ENCODE data around the gene ANAPC13.

Gene ANAPC13

DNA sequence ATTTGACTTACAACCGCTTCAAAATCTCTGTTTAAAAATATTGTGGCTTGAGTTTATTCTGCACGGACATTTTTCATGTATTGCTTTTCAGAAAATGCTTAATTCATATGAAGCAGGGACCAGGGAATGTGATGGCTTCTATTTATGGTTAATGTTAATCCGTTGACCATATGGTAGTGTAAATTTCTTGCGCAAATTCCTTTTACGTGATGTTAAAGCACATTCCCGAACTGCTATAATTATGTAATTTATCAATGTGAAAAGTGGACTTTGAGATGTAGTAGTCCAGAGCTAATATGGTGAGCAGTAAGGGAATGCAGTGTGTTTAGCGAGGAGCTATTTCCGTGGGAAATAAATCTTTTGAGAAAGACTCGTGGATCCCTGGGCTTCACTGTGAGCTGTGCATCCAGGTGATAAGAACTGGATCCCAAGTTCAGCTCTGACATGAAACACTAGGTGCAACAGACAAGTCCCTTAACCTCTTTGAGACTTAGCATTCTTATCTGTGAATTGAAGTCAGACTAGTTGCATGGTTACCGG lies 27.3 kb downstream of the ANAPC13 start:
- Histone ChIP-seq H3K27me3 (replicated peaks; ENCODE audit: control insufficient read depth, insufficient read depth, low read length, poor library complexity, severe bottlenecking) (no peaks in the 10 kb centered on the region), H3K4me1 (ENCODE audit: control insufficient read depth, insufficient read depth, low read length, poor library complexity, severe bottlenecking) (no peaks in the 10 kb centered on the region), H3K4me3 (ENCODE audit: insufficient read depth, low read depth, low read length, poor library complexity, severe bottlenecking) (no peak overlapping the region), H3K36me3 (ENCODE audit: control insufficient read depth, insufficient read depth, low read length) (no peaks in the 10 kb centered on the region), H3K9me3 (ENCODE audit: control insufficient read depth, low read length) (no peaks in the 10 kb centered on the region), H3K27ac (ENCODE audit: insufficient read depth, low read length, poor library complexity, severe bottlenecking) (no peak overlapping the region)
- DNase-seq: no peak

DNA sequence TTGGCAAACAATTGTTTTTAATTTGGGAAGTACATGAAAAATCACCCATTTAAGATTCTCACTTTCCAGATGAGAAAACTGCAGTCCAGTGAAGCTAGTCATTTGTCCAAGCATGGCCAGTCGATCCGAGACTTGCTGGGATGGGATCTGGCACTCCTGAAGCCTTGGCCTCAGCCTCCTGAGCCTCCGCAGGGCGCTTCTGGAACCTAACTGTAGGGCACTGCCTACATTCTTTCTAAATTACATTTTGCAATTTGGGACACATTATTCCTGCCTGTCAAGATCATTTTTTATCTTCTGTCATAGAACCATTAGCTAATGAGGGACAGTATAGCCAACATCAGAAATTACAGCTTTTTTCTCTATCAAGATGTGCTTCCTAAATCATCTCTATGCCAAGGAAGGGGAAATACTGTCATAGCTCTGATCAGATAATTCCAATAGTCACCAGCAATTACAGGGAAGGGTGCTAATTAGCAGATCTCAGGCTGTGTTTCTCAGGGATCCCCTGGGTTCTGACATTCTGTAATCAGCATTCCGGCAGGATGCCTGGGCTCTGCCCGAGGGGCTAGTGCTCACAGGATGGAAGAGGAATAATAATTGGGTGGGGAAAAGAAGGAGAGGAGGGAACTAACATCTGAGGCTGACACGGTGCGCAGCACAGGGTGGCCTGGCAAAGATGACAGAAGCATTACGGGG lies 28.3 kb downstream of the ANAPC13 start:
- Histone ChIP-seq H3K9me3 (ENCODE audit: control insufficient read depth, low read length) (no peaks in the 10 kb centered on the region), H3K4me1 (ENCODE audit: control insufficient read depth, insufficient read depth, low read length, poor library complexity, severe bottlenecking) (no peaks in the 10 kb centered on the region), H3K4me3 (ENCODE audit: insufficient read depth, low read depth, low read length, poor library complexity, severe bottlenecking) (no peak overlapping the region), H3K36me3 (ENCODE audit: control insufficient read depth, insufficient read depth, low read length) (no peaks in the 10 kb centered on the region), H3K27me3 (replicated peaks; ENCODE audit: control insufficient read depth, insufficient read depth, low read length, poor library complexity, severe bottlenecking) (no peaks in the 10 kb centered on the region), H3K27ac (ENCODE audit: insufficient read depth, low read length, poor library complexity, severe bottlenecking) (no peak overlapping the region)
- DNase-seq: no peak

DNA sequence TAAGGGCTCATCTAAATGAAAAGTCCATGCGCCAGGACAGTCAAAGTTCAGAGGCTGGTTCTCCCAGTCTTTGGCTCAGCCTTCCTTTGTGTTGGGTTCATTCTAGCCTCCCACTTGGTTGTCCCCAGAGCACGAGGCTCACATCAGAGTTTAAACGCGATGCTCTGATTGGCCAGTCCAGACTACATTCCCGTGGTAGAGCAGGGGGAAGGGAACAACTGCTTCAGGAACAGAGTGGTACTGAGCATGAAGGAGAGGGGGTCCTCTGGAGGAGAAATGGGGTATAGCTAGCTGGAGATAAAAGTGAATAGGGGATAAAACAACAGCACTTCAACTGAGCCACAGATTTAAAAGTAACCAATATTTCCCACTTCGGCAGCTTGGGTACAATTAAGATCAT lies 32.2 kb downstream of the ANAPC13 start:
- Histone ChIP-seq H3K4me3 (ENCODE audit: insufficient read depth, low read depth, low read length, poor library complexity, severe bottlenecking) (no peak overlapping the region), H3K4me1 (ENCODE audit: control insufficient read depth, insufficient read depth, low read length, poor library complexity, severe bottlenecking) (no peaks in the 10 kb centered on the region), H3K27ac (ENCODE audit: insufficient read depth, low read length, poor library complexity, severe bottlenecking) (no peak overlapping the region), H3K36me3 (ENCODE audit: control insufficient read depth, insufficient read depth, low read length) (no peaks in the 10 kb centered on the region), H3K9me3 (ENCODE audit: control insufficient read depth, low read length) (no peaks in the 10 kb centered on the region), H3K27me3 (replicated peaks; ENCODE audit: control insufficient read depth, insufficient read depth, low read length, poor library complexity, severe bottlenecking) (no peaks in the 10 kb centered on the region)
- no peak for DNase-seq

GRCh38 chr3:134449951-134450350 lies 35.8 kb downstream of the ANAPC13 start:
- no peak for DNase-seq
- Histone ChIP-seq H3K4me3 (ENCODE audit: insufficient read depth, low read depth, low read length, poor library complexity, severe bottlenecking) (no peak overlapping the region), H3K27me3 (replicated peaks; ENCODE audit: control insufficient read depth, insufficient read depth, low read length, poor library complexity, severe bottlenecking) (no peaks in the 10 kb centered on the region), H3K36me3 (ENCODE audit: control insufficient read depth, insufficient read depth, low read length) (no peaks in the 10 kb centered on the region), H3K27ac (ENCODE audit: insufficient read depth, low read length, poor library complexity, severe bottlenecking) (no peak overlapping the region), H3K4me1 (ENCODE audit: control insufficient read depth, insufficient read depth, low read length, poor library complexity, severe bottlenecking) (no peaks in the 10 kb centered on the region), H3K9me3 (ENCODE audit: control insufficient read depth, low read length) (no peaks in the 10 kb centered on the region)

GRCh38 chr3:134449277-134449676 lies 36.5 kb downstream of the ANAPC13 start:
- H3K27me3 ChIP-seq (replicated peaks; ENCODE audit: control insufficient read depth, insufficient read depth, low read length, poor library complexity, severe bottlenecking): no peaks in the 10 kb centered on the region
- H3K27ac ChIP-seq (ENCODE audit: insufficient read depth, low read length, poor library complexity, severe bottlenecking): no peak overlapping the region
- no peaks in the 10 kb centered on the region for H3K4me1 ChIP-seq (ENCODE audit: control insufficient read depth, insufficient read depth, low read length, poor library complexity, severe bottlenecking)
- no peak overlapping the region for H3K4me3 ChIP-seq (ENCODE audit: insufficient read depth, low read depth, low read length, poor library complexity, severe bottlenecking)
- H3K9me3 ChIP-seq (ENCODE audit: control insufficient read depth, low read length): no peaks in the 10 kb centered on the region
- DNase-seq: no peak
- no peaks in the 10 kb centered on the region for H3K36me3 ChIP-seq (ENCODE audit: control insufficient read depth, insufficient read depth, low read length)

DNA sequence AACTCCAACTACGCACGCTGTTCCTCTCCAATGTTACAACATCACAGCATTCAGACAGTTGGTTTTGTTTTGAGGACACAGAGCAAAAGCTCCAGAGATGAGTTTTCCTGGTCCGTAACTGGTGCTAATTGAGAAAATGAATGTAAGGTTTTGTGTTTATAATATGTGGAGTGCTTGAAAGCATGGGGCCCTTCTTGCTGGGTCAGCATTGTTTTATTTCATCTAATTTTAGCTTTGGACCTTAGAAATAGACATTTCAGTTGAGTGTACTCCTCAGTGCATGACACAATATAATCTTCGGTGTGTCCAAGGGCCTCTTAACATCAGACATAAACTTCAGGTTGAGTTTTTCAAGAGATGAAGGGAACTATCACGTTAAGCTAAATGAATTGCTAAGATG lies 37.1 kb downstream of the ANAPC13 start:
- H3K36me3 ChIP-seq (ENCODE audit: control insufficient read depth, insufficient read depth, low read length): no peaks in the 10 kb centered on the region
- no peak overlapping the region for H3K27ac ChIP-seq (ENCODE audit: insufficient read depth, low read length, poor library complexity, severe bottlenecking)
- H3K4me1 ChIP-seq (ENCODE audit: control insufficient read depth, insufficient read depth, low read length, poor library complexity, severe bottlenecking): no peaks in the 10 kb centered on the region
- H3K9me3 ChIP-seq (ENCODE audit: control insufficient read depth, low read length): no peaks in the 10 kb centered on the region
- H3K4me3 ChIP-seq (ENCODE audit: insufficient read depth, low read depth, low read length, poor library complexity, severe bottlenecking): no peak overlapping the region
- no peaks in the 10 kb centered on the region for H3K27me3 ChIP-seq (replicated peaks; ENCODE audit: control insufficient read depth, insufficient read depth, low read length, poor library complexity, severe bottlenecking)
- no peak for DNase-seq

GRCh38 chr3:134447351-134447750 lies 38.4 kb downstream of the ANAPC13 start:
- H3K9me3 ChIP-seq (ENCODE audit: control insufficient read depth, low read length): no peaks in the 10 kb centered on the region
- no peak for DNase-seq
- H3K27me3 ChIP-seq (replicated peaks; ENCODE audit: control insufficient read depth, insufficient read depth, low read length, poor library complexity, severe bottlenecking): no peaks in the 10 kb centered on the region
- H3K4me1 ChIP-seq (ENCODE audit: control insufficient read depth, insufficient read depth, low read length, poor library complexity, severe bottlenecking): no peaks in the 10 kb centered on the region
- H3K27ac ChIP-seq (ENCODE audit: insufficient read depth, low read length, poor library complexity, severe bottlenecking): no peak overlapping the region
- no peaks in the 10 kb centered on the region for H3K36me3 ChIP-seq (ENCODE audit: control insufficient read depth, insufficient read depth, low read length)
- no peak overlapping the region for H3K4me3 ChIP-seq (ENCODE audit: insufficient read depth, low read depth, low read length, poor library complexity, severe bottlenecking)

DNA sequence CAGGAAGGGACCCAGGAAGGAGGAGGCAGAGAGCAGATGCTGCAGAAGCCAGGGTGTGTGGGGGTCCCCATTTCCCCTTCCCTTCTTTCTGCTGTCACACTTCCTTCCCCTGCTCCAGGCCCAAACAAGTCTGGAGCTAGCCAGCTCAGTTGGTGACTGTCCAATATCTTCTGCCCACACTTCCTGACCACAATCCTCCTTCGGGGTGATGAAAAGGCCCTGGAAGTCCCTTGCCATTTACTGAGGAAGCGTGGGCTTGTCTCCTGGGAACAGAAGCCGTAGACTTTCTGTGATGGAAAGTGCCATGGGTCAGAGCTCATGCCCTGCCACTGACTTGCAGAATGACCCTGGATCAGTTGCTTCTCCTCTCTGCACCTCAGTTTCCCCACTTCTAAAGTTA lies 39.0 kb downstream of the ANAPC13 start:
- Histone ChIP-seq H3K4me1 (ENCODE audit: control insufficient read depth, insufficient read depth, low read length, poor library complexity, severe bottlenecking) (no peaks in the 10 kb centered on the region), H3K9me3 (ENCODE audit: control insufficient read depth, low read length) (no peaks in the 10 kb centered on the region), H3K27me3 (replicated peaks; ENCODE audit: control insufficient read depth, insufficient read depth, low read length, poor library complexity, severe bottlenecking) (no peaks in the 10 kb centered on the region), H3K27ac (ENCODE audit: insufficient read depth, low read length, poor library complexity, severe bottlenecking) (no peak overlapping the region), H3K4me3 (ENCODE audit: insufficient read depth, low read depth, low read length, poor library complexity, severe bottlenecking) (no peak overlapping the region), H3K36me3 (ENCODE audit: control insufficient read depth, insufficient read depth, low read length) (no peaks in the 10 kb centered on the region)
- DNase-seq: no peak

DNA sequence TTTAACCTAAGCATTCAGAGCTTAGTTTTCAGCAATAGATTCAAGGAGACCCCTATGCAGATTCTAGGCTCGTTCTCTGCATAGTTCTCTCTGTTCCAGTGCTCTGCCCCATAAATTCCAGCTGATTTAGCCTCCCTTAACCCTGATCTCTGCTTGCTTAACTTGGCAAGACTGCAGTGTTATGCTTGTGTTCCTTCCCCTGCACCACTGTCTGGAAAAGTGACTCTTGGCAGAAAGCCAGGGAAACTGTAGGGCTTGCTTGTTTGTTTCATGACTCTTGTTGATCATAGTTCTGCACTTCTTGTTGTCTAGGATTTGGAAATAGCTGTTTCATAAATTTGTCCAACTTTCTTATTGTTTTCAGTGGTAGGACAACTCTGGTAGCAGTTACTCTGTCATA lies 40.1 kb downstream of the ANAPC13 start:
- no peak overlapping the region for H3K27ac ChIP-seq (ENCODE audit: insufficient read depth, low read length, poor library complexity, severe bottlenecking)
- no peak for DNase-seq
- H3K27me3 ChIP-seq (replicated peaks; ENCODE audit: control insufficient read depth, insufficient read depth, low read length, poor library complexity, severe bottlenecking): no peaks in the 10 kb centered on the region
- no peaks in the 10 kb centered on the region for H3K9me3 ChIP-seq (ENCODE audit: control insufficient read depth, low read length)
- no peak overlapping the region for H3K4me3 ChIP-seq (ENCODE audit: insufficient read depth, low read depth, low read length, poor library complexity, severe bottlenecking)
- no peaks in the 10 kb centered on the region for H3K36me3 ChIP-seq (ENCODE audit: control insufficient read depth, insufficient read depth, low read length)
- no peaks in the 10 kb centered on the region for H3K4me1 ChIP-seq (ENCODE audit: control insufficient read depth, insufficient read depth, low read length, poor library complexity, severe bottlenecking)

GRCh38 chr3:134445095-134445494 lies 40.7 kb downstream of the ANAPC13 start:
- H3K4me1 ChIP-seq (ENCODE audit: control insufficient read depth, insufficient read depth, low read length, poor library complexity, severe bottlenecking): no peaks in the 10 kb centered on the region
- no peaks in the 10 kb centered on the region for H3K36me3 ChIP-seq (ENCODE audit: control insufficient read depth, insufficient read depth, low read length)
- no peaks in the 10 kb centered on the region for H3K9me3 ChIP-seq (ENCODE audit: control insufficient read depth, low read length)
- no peak for DNase-seq
- H3K4me3 ChIP-seq (ENCODE audit: insufficient read depth, low read depth, low read length, poor library complexity, severe bottlenecking): no peak overlapping the region
- H3K27me3 ChIP-seq (replicated peaks; ENCODE audit: control insufficient read depth, insufficient read depth, low read length, poor library complexity, severe bottlenecking): no peaks in the 10 kb centered on the region
- H3K27ac ChIP-seq (ENCODE audit: insufficient read depth, low read length, poor library complexity, severe bottlenecking): no peak overlapping the region

Data from effector memory CD4-positive, alpha-beta T cell (primary cell).